ENCODE results near the gene WDR41. TPM values are rescaled to one million over a fixed set of nuclear protein-coding genes. Genes with fewer than 3 reads are reported as not detected.

Gene WDR41, protein sequence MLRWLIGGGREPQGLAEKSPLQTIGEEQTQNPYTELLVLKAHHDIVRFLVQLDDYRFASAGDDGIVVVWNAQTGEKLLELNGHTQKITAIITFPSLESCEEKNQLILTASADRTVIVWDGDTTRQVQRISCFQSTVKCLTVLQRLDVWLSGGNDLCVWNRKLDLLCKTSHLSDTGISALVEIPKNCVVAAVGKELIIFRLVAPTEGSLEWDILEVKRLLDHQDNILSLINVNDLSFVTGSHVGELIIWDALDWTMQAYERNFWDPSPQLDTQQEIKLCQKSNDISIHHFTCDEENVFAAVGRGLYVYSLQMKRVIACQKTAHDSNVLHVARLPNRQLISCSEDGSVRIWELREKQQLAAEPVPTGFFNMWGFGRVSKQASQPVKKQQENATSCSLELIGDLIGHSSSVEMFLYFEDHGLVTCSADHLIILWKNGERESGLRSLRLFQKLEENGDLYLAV
- total RNA-seq (2022; extraction: Qiagen RNA extraction) = 38.3 to 64.2 TPM (median 42.8 TPM) in 5 replicates

GRCh38 chr5:77491783-77492652 lies at the start of gene WDR41:
Gene WDR41 (minus strand): TSS chr5:77492316. CDS start chr5:77492220, 96 bp downstream.

Other genes with a start within 250 kb of the WDR41 start
- 0.03 to 0.12 TPM (median 0.09 TPM) in 5 replicates for gene OTP, start 146.4 kb upstream of the WDR41 start, total RNA-seq (2022; extraction: Qiagen RNA extraction)

All from A549 treated with AZD2906 at 1 μM for 4 hours (cell line).